Transverse colon (tissue), 4 donors: ENCODE results near the gene GPR152. TPM values are rescaled to one million over a fixed set of nuclear protein-coding genes. Genes with fewer than 3 reads are reported as not detected.

Source experiments
- DNase-seq: peaks from one replicate; pipeline ENCODE4 v3.0.0-alpha.2; 2019
- H3K27ac ChIP-seq, 4 donors: fragments of 200-600 bp; sonication (generic); 2 replicates each; pipeline ENCODE4 v1.5.1; 2016 to 2018; ENCODE audit warnings: inconsistent platforms in 4 of 4
- H3K27me3 ChIP-seq: fragments of 200-600 bp; sonication (generic); 2 replicates; pipeline ENCODE4 v1.5.1; 2017; ENCODE audit warnings: inconsistent platforms
- H3K36me3 ChIP-seq, 4 donors: fragments of 200-600 bp; sonication (generic); 2 replicates each; pipeline ENCODE4 v1.5.1; 2017 to 2019; ENCODE audit warnings: inconsistent platforms in 4 of 4
- H3K4me1 ChIP-seq, 4 donors: fragments of 200-600 bp; sonication (generic); 2 replicates each; pipeline ENCODE4 v1.5.1; 2017 to 2020; ENCODE audit warnings: inconsistent platforms in 4 of 4
- H3K4me3 ChIP-seq, 4 donors: fragments of 200-600 bp; sonication (generic); 1 replicate in 1 of 4; 2 replicates in 3 of 4; pipeline versions ENCODE4 v1.5.1 to v1.6.1; 2017 to 2019; ENCODE audit warnings: inconsistent platforms in 4 of 4
- H3K9me3 ChIP-seq, 2 donors: fragments of 200-600 bp; sonication (generic); 2 replicates each; pipeline ENCODE4 v1.5.1; 2017 to 2019; ENCODE audit warnings: inconsistent platforms in 2 of 2
- CTCF ChIP-seq, 5 experiments: fragments of 200-600 bp in 3 of 5; fragments of 450-650 bp in 2 of 5; sonication (generic) in 3 of 5; IDR thresholded peaks; 1 replicate in 2 of 5; 2 replicates in 3 of 5; pipeline ENCODE4 v1.5.1; 2016 to 2017; ENCODE audit warnings: antibody characterized with exemption in 5 of 5, inconsistent platforms in 3 of 5, mild to moderate bottlenecking in 2 of 5, moderate library complexity in 1 of 5
- EP300 ChIP-seq: sonication (generic); formaldehyde crosslinking; IDR thresholded peaks from one replicate; pipeline ENCODE4 v1.6.1; 2017; ENCODE audit warnings: antibody characterized with exemption, low read depth
- POLR2A ChIP-seq: fragments of 450-650 bp; IDR thresholded peaks from one replicate; pipeline ENCODE4 v1.6.1; 2016; ENCODE audit warnings: antibody characterized with exemption, mild to moderate bottlenecking, moderate library complexity
- POLR2AphosphoS5 ChIP-seq, 3 donors: sonication (generic); formaldehyde crosslinking; IDR thresholded peaks; one replicate each; pipeline ENCODE4 v1.6.1; 2016; ENCODE audit warnings: antibody characterized with exemption in 3 of 3
- WGBS, 2 donors: methylation state at CpG; one replicate each; pipeline ENCODE4 v1.1.5; 2018; ENCODE audit warnings: low coverage in 1 of 2; 5-methylcytosine and 5-hydroxymethylcytosine counted together
- in situ Hi-C, 4 donors: fragments of 200-750 bp; cut with MboI; loops; one replicate each; pipeline versions ENCODE4 v1.15.0 to v1.15.1; 2017; ENCODE audit warnings: low sequenced_read_pairs in 3 of 4, low pct_ligation_motif_present in 1 of 4, low pct_unique_long_range_greater_than_20kb in 1 of 4
- intact Hi-C: fragments of 100-400 bp; cut with DNase I; formaldehyde crosslinking; loops from one replicate; pipeline ENCODE4 v1.15.1; 2023; ENCODE audit warnings: low total_unique reads
- total RNA-seq, 4 donors: library from RNA; depleted of rRNA; stranded (reverse); fragments of >200 nt; gene quantifications; one replicate each; pipeline ENCODE4 v1.1.0, GENCODE V29; 2016

The GPR152 gene
- total RNA-seq, 4 donors from 2014 or later, result not detected

- Histone ChIP-seq H3K27ac (peak overlapping the region in 1 of 4 donors; percentile 91), H3K4me3 (no peak overlapping the region), H3K27me3 (peaks cover 10% of the 10 kb centered on the region), H3K4me1 (peaks cover 13 to 42% (median 29%) of the 10 kb centered on the region in 4 donors), H3K9me3 (no peaks in the 10 kb centered on the region), H3K36me3 (no peaks in the 10 kb centered on the region)
- intact Hi-C loops (no loop called here), in situ Hi-C loops (no loop called here)
- DNase-seq, result no peak
- 91% methylated on average over 21 of the region's 21 CpGs; no CpG with 5 or more reads in 1 of the 2 donors for WGBS, 2 donors
- TF ChIP-seq EP300, result no peak
- TF ChIP-seq POLR2A, result no peak
- TF ChIP-seq CTCF (IDR thresholded peaks at IDR 0.05), result no peak
- TF ChIP-seq POLR2AphosphoS5 (IDR thresholded peaks at IDR 0.05), result no peak
Observed at GRCh38 chr11:67419325-67420049, 33.0 kb downstream of the GPR152 start.

GRCh38 chr11:67418476-67419281, 33.9 kb downstream of the GPR152 start:
- H3K27me3 ChIP-seq, result peaks cover 12% of the 10 kb centered on the region
- 76% methylated on average over 25 of the region's 26 CpGs; no CpG with 5 or more reads in 1 of the 2 donors for WGBS, 2 donors
- H3K36me3 ChIP-seq, result no peaks in the 10 kb centered on the region
- no peaks in the 10 kb centered on the region for H3K9me3 ChIP-seq
- no peak for DNase-seq
- no peak for TF ChIP-seq CTCF (IDR thresholded peaks at IDR 0.05)
- no peak for TF ChIP-seq POLR2A
- no peak for TF ChIP-seq EP300
- no peak for TF ChIP-seq POLR2AphosphoS5 (IDR thresholded peaks at IDR 0.05)
- intact Hi-C loops, result no loop called here
- in situ Hi-C loops, result no loop called here
- peaks cover 13 to 42% (median 29%) of the 10 kb centered on the region in 4 donors for H3K4me1 ChIP-seq
- H3K27ac ChIP-seq, result peak overlapping the region in 1 of 4 donors; percentile 30
- H3K4me3 ChIP-seq, result no peak overlapping the region

GRCh38 chr11:67417425-67417824, 35.1 kb downstream of the GPR152 start:
- WGBS, 2 donors, result 93% methylated on average over 3 of the region's 12 CpGs; no CpG with 5 or more reads in 1 of the 2 donors
- no peak overlapping the region for H3K27ac ChIP-seq
- intact Hi-C loops, result no loop called here

More at GRCh38 chr11:67417425-67417824, 35.1 kb downstream of the GPR152 start:
- TF ChIP-seq CTCF (IDR thresholded peaks at IDR 0.05) (no peak), POLR2A (no peak), EP300 (no peak), POLR2AphosphoS5 (IDR thresholded peaks at IDR 0.05) (no peak)
- no peaks in the 10 kb centered on the region for H3K9me3 ChIP-seq
- H3K4me3 ChIP-seq, result no peak overlapping the region
- in situ Hi-C loops, result no loop called here
- H3K36me3 ChIP-seq, result no peaks in the 10 kb centered on the region
- H3K4me1 ChIP-seq, result peaks cover 13 to 42% (median 29%) of the 10 kb centered on the region in 4 donors
- peaks cover 20% of the 10 kb centered on the region for H3K27me3 ChIP-seq
- no peak for DNase-seq
